ENCODE data around the gene FOXJ3. TPM values are rescaled to one million over a fixed set of nuclear protein-coding genes. Genes with fewer than 3 reads are reported as not detected.

The FOXJ3 gene
- total and polyA plus RNA-seq, 4 donors: 5.3 to 16.8 (median 12.4) TPM

DNA sequence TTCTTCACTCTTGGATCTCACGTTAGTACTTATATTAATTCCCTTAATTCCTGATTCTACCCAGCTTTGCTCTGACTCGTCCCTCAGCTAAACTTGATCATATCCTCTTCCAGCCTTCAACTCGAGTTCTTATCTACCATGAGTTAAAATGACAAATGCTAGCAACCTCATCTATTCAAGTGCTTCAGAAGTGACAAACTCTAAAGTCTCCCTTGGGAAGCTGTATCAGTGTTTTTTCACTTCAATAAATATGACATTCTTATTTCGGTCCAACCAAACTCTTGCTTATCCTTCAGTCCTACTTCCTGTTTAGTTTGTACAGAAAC is 75.3 kb downstream of the FOXJ3 start (continued):
- TF ChIP-seq, protein P1, sequence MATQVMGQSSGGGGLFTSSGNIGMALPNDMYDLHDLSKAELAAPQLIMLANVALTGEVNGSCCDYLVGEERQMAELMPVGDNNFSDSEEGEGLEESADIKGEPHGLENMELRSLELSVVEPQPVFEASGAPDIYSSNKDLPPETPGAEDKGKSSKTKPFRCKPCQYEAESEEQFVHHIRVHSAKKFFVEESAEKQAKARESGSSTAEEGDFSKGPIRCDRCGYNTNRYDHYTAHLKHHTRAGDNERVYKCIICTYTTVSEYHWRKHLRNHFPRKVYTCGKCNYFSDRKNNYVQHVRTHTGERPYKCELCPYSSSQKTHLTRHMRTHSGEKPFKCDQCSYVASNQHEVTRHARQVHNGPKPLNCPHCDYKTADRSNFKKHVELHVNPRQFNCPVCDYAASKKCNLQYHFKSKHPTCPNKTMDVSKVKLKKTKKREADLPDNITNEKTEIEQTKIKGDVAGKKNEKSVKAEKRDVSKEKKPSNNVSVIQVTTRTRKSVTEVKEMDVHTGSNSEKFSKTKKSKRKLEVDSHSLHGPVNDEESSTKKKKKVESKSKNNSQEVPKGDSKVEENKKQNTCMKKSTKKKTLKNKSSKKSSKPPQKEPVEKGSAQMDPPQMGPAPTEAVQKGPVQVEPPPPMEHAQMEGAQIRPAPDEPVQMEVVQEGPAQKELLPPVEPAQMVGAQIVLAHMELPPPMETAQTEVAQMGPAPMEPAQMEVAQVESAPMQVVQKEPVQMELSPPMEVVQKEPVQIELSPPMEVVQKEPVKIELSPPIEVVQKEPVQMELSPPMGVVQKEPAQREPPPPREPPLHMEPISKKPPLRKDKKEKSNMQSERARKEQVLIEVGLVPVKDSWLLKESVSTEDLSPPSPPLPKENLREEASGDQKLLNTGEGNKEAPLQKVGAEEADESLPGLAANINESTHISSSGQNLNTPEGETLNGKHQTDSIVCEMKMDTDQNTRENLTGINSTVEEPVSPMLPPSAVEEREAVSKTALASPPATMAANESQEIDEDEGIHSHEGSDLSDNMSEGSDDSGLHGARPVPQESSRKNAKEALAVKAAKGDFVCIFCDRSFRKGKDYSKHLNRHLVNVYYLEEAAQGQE (IDR thresholded peaks at IDR 0.05): no peak
- TF ChIP-seq GABPA (IDR thresholded peaks at IDR 0.05 in 1 of 2, conservative IDR thresholded peaks at IDR 0.05 in 1 of 2): no peak
- TF ChIP-seq RXRA (IDR thresholded peaks at IDR 0.05): no peak

DNA sequence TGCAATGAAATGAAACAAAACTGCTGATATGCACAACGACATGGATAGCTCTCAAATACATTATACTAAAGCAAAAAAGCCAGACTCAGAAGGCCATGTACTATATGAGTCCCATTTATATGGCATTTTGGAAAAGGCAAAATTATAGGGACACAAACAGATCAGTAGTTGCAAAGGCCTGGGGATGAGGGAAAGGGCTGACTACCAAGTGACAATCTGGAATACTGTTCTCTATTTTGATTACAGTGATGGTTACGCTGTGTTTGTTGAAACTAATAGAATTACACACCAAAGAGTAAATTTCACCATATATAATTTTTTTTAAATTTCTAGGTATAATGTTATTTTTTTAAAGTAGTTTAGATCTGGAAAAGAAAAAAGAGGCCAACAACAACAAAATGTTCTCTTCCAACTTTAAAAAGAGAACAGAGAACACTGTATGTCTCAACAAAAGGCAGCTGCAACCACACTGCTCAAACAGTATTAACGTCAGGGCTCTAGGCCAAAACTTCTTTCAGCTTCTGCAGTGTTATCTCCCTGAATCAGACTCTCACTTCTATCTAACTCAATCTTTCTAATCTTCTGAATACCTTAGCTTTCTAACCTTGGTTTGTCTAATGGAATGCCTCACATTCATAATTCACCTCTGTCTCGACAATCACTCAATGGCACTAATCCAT is 75.8 kb downstream of the FOXJ3 start:
- H3K4me1 ChIP-seq (ENCODE audit: control insufficient read depth in 4 of 4, insufficient read depth in 4 of 4, low read length in 3 of 4): peaks cover 0 to 10% (median 2%) of the 10 kb centered on the region in 4 donors
- no peak overlapping the region for H3K9ac ChIP-seq (ENCODE audit: low read depth in 1 of 2, low read length in 2 of 2)
- H3K36me3 ChIP-seq (ENCODE audit: control insufficient read depth in 4 of 4, insufficient read depth in 3 of 4, low read depth in 1 of 4, low read length in 3 of 4): peaks cover 0 to 3% (median 2%) of the 10 kb centered on the region in 4 donors
- no peaks in the 10 kb centered on the region for H3K9me3 ChIP-seq (ENCODE audit: control insufficient read depth in 4 of 4, low read length in 3 of 4)
- DNase-seq (ENCODE audit: low spot score): no peak
- H3K27ac ChIP-seq (ENCODE audit: low read depth in 1 of 2, low read length in 2 of 2): no peak overlapping the region
- TF ChIP-seq NR2F2 (IDR thresholded peaks at IDR 0.05) (no peak), TAF1 (conservative IDR thresholded peaks at IDR 0.05) (no peak), SP1 (IDR thresholded peaks at IDR 0.05) (no peak), EGR1 (IDR thresholded peaks at IDR 0.05; ENCODE audit: low read depth in 2 of 2) (no peak), HNF4A (conservative IDR thresholded peaks at IDR 0.05) (no peak), FOXA1 (IDR thresholded peaks at IDR 0.05) (no peak), RAD21 (IDR thresholded peaks at IDR 0.05) (no peak), YY1 (IDR thresholded peaks at IDR 0.05) (no peak), HNF4G (IDR thresholded peaks at IDR 0.05) (no peak)
- TF ChIP-seq, protein P2, sequence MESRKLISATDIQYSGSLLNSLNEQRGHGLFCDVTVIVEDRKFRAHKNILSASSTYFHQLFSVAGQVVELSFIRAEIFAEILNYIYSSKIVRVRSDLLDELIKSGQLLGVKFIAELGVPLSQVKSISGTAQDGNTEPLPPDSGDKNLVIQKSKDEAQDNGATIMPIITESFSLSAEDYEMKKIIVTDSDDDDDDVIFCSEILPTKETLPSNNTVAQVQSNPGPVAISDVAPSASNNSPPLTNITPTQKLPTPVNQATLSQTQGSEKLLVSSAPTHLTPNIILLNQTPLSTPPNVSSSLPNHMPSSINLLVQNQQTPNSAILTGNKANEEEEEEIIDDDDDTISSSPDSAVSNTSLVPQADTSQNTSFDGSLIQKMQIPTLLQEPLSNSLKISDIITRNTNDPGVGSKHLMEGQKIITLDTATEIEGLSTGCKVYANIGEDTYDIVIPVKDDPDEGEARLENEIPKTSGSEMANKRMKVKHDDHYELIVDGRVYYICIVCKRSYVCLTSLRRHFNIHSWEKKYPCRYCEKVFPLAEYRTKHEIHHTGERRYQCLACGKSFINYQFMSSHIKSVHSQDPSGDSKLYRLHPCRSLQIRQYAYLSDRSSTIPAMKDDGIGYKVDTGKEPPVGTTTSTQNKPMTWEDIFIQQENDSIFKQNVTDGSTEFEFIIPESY (IDR thresholded peaks at IDR 0.05): no peak
- TF ChIP-seq, protein P3, sequence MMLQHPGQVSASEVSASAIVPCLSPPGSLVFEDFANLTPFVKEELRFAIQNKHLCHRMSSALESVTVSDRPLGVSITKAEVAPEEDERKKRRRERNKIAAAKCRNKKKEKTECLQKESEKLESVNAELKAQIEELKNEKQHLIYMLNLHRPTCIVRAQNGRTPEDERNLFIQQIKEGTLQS (IDR thresholded peaks at IDR 0.05): no peak
- TF ChIP-seq, protein P4, sequence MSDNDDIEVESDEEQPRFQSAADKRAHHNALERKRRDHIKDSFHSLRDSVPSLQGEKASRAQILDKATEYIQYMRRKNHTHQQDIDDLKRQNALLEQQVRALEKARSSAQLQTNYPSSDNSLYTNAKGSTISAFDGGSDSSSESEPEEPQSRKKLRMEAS (IDR thresholded peaks at IDR 0.05): no peak
- H3K4me3 ChIP-seq (ENCODE audit: low read depth in 1 of 3, low read length in 3 of 3): no peak overlapping the region
- H3K27me3 ChIP-seq (ENCODE audit: control insufficient read depth in 4 of 4, insufficient read depth in 4 of 4, low read length in 3 of 4): no peaks in the 10 kb centered on the region
- 67% methylated on average over 4 of the region's 4 CpGs for WGBS

DNA sequence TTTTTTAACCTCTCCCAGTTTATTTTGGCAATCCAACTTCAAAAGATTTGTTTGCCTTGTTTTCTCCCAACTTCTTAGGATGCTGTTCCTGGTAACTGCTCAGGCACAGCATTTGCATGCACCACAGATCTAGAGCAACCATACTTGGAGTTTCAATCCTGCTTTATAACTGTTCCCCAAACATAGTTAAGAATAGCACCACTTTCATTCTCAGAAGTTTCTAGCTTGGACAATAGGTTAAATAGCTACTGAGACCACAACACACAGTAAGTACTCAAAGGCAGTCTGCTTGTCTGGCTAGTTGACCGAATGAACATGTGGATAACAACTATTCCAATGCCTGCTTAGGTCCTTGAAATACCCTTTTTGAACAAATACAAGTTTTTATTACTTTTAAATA is 76.8 kb downstream of the FOXJ3 start:
- Histone ChIP-seq H3K4me1 (ENCODE audit: control insufficient read depth in 4 of 4, insufficient read depth in 4 of 4, low read length in 3 of 4) (peaks cover 0 to 10% (median 2%) of the 10 kb centered on the region in 4 donors), H3K9ac (ENCODE audit: low read depth in 1 of 2, low read length in 2 of 2) (no peak overlapping the region), H3K27me3 (ENCODE audit: control insufficient read depth in 4 of 4, insufficient read depth in 4 of 4, low read length in 3 of 4) (no peaks in the 10 kb centered on the region), H3K27ac (ENCODE audit: low read depth in 1 of 2, low read length in 2 of 2) (no peak overlapping the region), H3K36me3 (ENCODE audit: control insufficient read depth in 4 of 4, insufficient read depth in 3 of 4, low read depth in 1 of 4, low read length in 3 of 4) (peaks cover 0 to 3% (median 0%) of the 10 kb centered on the region in 4 donors), H3K4me3 (ENCODE audit: low read depth in 1 of 3, low read length in 3 of 3) (no peak overlapping the region), H3K9me3 (ENCODE audit: control insufficient read depth in 4 of 4, low read length in 3 of 4) (no peaks in the 10 kb centered on the region)
- WGBS: 99% methylated on average over 1 of the region's 1 CpG
- TF ChIP-seq, protein P5, sequence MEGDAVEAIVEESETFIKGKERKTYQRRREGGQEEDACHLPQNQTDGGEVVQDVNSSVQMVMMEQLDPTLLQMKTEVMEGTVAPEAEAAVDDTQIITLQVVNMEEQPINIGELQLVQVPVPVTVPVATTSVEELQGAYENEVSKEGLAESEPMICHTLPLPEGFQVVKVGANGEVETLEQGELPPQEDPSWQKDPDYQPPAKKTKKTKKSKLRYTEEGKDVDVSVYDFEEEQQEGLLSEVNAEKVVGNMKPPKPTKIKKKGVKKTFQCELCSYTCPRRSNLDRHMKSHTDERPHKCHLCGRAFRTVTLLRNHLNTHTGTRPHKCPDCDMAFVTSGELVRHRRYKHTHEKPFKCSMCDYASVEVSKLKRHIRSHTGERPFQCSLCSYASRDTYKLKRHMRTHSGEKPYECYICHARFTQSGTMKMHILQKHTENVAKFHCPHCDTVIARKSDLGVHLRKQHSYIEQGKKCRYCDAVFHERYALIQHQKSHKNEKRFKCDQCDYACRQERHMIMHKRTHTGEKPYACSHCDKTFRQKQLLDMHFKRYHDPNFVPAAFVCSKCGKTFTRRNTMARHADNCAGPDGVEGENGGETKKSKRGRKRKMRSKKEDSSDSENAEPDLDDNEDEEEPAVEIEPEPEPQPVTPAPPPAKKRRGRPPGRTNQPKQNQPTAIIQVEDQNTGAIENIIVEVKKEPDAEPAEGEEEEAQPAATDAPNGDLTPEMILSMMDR (IDR thresholded peaks at IDR 0.05; ENCODE audit: low read depth, low read length, missing input control): no peak
- TF ChIP-seq RXRA (IDR thresholded peaks at IDR 0.05) (no peak), FOXA2 (IDR thresholded peaks at IDR 0.05) (no peak), HNF4G (IDR thresholded peaks at IDR 0.05) (no peak), JUND (IDR thresholded peaks at IDR 0.05) (no peak), NR2F2 (IDR thresholded peaks at IDR 0.05) (no peak), TAF1 (conservative IDR thresholded peaks at IDR 0.05) (no peak)
- TF ChIP-seq, protein P1 (IDR thresholded peaks at IDR 0.05): no peak
- no peak for DNase-seq (ENCODE audit: low spot score)
